Gastroesophageal sphincter (tissue), 3 donors: Measurements from ENCODE around the gene ANKFY1.

Source experiments
- EP300 ChIP-seq: sonication (generic); formaldehyde crosslinking; IDR thresholded peaks from one replicate; pipeline ENCODE4 v1.6.1; 2017; ENCODE audit warnings: antibody characterized with exemption, mild to moderate bottlenecking
- POLR2A ChIP-seq, 2 donors: fragments of 450-650 bp; IDR thresholded peaks; one replicate each; pipeline ENCODE4 v1.6.1; 2017; ENCODE audit warnings: antibody characterized with exemption in 2 of 2, mild to moderate bottlenecking in 2 of 2, moderate library complexity in 1 of 2
- TF ChIP-seq, protein P1 (sequence below), 4 experiments: fragments of 200-600 bp in 2 of 4; fragments of 450-650 bp in 2 of 4; sonication (generic) in 1 of 4; IDR thresholded peaks; one replicate each; pipeline ENCODE4 v1.5.1; 2017 to 2019; ENCODE audit warnings: antibody characterized with exemption in 4 of 4, mild to moderate bottlenecking in 2 of 4, moderate library complexity in 2 of 4

DNA sequence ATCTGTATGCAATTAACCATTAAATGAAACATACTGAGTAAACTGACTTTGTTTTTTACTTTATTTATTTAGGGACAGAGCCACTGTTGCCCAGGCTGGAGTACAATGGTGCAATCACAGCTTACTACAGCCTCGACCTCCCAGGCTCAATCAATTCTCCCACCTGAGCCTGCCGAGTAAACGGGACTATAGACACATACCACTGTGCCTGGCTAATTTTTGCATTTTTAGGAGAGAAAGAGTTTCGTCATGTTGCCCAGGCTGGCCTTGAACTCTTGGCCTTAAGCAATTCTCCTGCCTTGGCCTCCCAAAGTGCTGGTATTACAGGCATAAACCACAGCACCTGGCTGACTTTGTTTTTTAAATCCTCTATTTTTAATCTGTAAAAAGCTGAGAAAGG is 42.6 kb downstream of the ANKFY1 start:
- TF ChIP-seq, protein P1, sequence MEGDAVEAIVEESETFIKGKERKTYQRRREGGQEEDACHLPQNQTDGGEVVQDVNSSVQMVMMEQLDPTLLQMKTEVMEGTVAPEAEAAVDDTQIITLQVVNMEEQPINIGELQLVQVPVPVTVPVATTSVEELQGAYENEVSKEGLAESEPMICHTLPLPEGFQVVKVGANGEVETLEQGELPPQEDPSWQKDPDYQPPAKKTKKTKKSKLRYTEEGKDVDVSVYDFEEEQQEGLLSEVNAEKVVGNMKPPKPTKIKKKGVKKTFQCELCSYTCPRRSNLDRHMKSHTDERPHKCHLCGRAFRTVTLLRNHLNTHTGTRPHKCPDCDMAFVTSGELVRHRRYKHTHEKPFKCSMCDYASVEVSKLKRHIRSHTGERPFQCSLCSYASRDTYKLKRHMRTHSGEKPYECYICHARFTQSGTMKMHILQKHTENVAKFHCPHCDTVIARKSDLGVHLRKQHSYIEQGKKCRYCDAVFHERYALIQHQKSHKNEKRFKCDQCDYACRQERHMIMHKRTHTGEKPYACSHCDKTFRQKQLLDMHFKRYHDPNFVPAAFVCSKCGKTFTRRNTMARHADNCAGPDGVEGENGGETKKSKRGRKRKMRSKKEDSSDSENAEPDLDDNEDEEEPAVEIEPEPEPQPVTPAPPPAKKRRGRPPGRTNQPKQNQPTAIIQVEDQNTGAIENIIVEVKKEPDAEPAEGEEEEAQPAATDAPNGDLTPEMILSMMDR (IDR thresholded peaks at IDR 0.05) = no peak
- TF ChIP-seq EP300 (no peak), POLR2A (IDR thresholded peaks at IDR 0.05) (no peak)
